Measurements from ENCODE around the gene AJAP1.

DNA sequence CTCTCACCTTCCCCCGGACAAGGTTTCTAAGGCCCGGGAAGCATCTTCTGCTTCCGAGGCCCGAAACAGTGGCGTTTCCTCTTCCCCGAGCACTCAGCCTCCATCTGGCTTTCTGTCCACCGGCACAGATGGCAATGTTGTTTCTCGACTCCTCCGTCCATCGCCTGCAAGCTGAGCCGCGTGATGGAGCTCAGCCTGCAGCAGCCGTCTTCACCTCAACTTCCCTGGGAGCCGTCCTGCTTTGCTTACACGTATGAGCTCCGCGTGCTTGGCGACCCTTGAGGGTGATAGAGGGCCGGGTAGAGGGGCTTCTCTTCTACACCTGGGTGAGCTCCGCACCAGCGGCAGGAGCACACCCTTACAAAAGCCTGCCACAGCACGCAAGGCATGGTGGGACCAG is 80.4 kb downstream of the AJAP1 start:
- TF ChIP-seq CTCF (IDR thresholded peaks at IDR 0.05; ENCODE audit: poor library complexity, severe bottlenecking): no peak
- TF ChIP-seq RAD21 (conservative IDR thresholded peaks at IDR 0.05): no peak
- no peak for TF ChIP-seq TAF1 (IDR thresholded peaks at IDR 0.05; ENCODE audit: low read depth)
- TF ChIP-seq POLR2AphosphoS5 (IDR thresholded peaks at IDR 0.05): no peak
- TF ChIP-seq EZH2 (IDR thresholded peaks at IDR 0.05; ENCODE audit: borderline replicate concordance, insufficient read depth, low read length, poor library complexity, severe bottlenecking): no peak

Measured in neural cell (in vitro differentiated cells).